GM13976 (cell line): ENCODE measurements around the gene KCNQ5.

ENCODE experiments used
- DNase-seq: peaks from one replicate; pipeline ENCODE4 v3.0.0; 2012; ENCODE audit warnings: low spot score
- in situ Hi-C: fragments of 300-500 bp; cut with MboI; formaldehyde crosslinking; loops from one replicate; pipeline ENCODE4 v1.12.0; 2022; ENCODE audit warnings: low sequenced_read_pairs, mixed read lengths, inconsistent platforms; ENCODE audit not compliant: unreplicated experiment
- TF ChIP-seq, protein P1 (sequence below): IDR thresholded peaks from 2 replicates; pipeline ENCODE4 v1.5.1; 2012; ENCODE audit warnings: borderline replicate concordance, mild to moderate bottlenecking; ENCODE audit not compliant: insufficient read depth; ENCODE audit errors: extremely low read depth, missing control alignments, control extremely low read depth

KCNQ5 gene

DNA sequence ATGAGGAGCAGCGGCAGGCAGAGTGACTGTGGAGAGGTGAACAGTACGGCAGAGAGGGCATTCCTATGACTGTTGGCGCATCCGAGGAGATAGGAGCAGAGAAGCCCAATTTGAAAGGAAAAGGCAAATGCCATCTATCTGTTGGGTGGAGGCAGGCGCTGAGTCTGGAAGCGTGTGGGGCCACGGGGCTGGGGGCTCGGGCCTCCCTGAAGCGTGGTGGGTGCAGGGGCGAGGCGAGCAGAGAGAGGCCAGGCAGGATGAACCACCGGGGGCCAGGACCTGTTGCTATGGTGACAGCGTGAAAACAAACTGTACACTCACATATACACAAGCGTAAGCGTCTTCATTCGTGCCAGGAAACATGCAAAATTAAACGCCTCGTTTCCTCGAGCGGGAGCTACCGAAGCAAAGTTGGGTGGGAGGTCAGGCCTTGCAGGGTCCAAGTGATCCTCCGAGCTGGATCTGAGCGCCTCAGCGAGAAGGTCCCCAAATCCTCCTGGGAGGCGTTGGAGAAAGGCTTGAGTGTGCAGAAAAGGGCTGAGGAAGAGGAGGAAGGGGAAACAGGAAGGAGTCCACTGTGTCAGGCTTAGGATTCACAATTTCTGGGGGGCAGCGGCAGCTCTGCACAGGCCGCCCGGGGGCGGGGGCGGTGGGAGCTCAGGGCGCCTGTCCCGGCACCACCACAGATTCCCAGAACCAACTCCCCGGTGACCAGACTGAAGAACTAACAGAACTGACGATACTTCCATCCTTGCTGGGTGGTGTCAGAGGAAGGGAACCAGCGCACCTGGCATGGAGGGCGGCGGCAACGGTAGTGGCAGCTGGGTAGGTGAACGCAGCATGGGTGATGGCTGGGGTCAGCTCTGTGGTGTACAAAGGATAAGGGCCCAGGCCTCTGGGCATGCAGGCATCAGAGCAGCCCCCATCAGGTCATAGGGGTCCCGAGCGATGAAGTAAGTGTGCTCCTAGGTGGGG is 535.2 kb downstream of the KCNQ5 start:
- TF ChIP-seq, protein P1, sequence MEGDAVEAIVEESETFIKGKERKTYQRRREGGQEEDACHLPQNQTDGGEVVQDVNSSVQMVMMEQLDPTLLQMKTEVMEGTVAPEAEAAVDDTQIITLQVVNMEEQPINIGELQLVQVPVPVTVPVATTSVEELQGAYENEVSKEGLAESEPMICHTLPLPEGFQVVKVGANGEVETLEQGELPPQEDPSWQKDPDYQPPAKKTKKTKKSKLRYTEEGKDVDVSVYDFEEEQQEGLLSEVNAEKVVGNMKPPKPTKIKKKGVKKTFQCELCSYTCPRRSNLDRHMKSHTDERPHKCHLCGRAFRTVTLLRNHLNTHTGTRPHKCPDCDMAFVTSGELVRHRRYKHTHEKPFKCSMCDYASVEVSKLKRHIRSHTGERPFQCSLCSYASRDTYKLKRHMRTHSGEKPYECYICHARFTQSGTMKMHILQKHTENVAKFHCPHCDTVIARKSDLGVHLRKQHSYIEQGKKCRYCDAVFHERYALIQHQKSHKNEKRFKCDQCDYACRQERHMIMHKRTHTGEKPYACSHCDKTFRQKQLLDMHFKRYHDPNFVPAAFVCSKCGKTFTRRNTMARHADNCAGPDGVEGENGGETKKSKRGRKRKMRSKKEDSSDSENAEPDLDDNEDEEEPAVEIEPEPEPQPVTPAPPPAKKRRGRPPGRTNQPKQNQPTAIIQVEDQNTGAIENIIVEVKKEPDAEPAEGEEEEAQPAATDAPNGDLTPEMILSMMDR, result no peak
- in situ Hi-C loops, result no loop called here

DNA sequence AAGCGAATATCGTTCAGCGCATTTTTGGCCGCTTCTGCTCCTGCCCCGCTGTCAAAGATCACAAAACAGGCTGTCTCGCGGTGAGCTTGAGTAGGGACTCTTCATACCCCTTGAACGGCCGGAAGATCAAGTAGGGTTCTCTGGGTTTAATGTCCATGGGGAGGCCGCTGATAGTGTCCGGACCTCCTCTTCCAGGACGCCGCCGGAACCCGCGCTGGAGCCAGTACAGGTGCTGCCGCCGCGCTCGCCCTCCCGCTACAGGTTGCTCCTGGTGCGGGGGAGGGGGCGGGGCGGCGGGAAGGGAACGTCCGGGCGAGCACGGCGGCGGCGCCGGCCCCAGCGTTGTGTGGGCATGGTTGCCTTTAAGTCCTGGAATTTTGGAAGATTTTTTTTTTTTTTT is 536.0 kb downstream of the KCNQ5 start:
- TF ChIP-seq, protein P1, result no peak
- no peak for DNase-seq
- in situ Hi-C loops, result no loop called here

More for the DNA sequence above, 535.2 kb downstream of the KCNQ5 start:
- DNase-seq, result no peak

GRCh38 chr6:73169111-73169510 is 547.2 kb downstream of the KCNQ5 start:
- no peak for DNase-seq
- in situ Hi-C loops, result no loop called here
- TF ChIP-seq, protein P1, result no peak

- TF ChIP-seq, protein P1, result no peak
- no peak for DNase-seq
- in situ Hi-C loops, result loop anchor here (10.0 kb wide), 1 partner anchor 755 kb away; no protein-coding TSS in a partner anchor
These were observed 547.8 kb downstream of the KCNQ5 start for GRCh38 chr6:73169633-73170032.

GRCh38 chr6:73174646-73175045 is 552.8 kb downstream of the KCNQ5 start:
- TF ChIP-seq, protein P1, result no peak
- DNase-seq, result no peak
- in situ Hi-C loops, result loop anchor here (10.0 kb wide), 1 partner anchor 760 kb away; no protein-coding TSS in a partner anchor

GRCh38 chr6:73176057-73176456 is 554.2 kb downstream of the KCNQ5 start:
- DNase-seq, result no peak
- in situ Hi-C loops, result loop anchor here (10.0 kb wide), 1 partner anchor 761 kb away; no protein-coding TSS in a partner anchor
- TF ChIP-seq, protein P1, result no peak
